GM19023 (cell line): Measurements from ENCODE around the gene HMCN1.

ENCODE experiments used
- ATAC-seq: cut with Tn5 transposase; IDR thresholded peaks from one replicate; pipeline ENCODE4 v1.9.1; 2021; ENCODE audit warnings: mild to moderate bottlenecking, moderate library complexity; ENCODE audit not compliant: unreplicated experiment

Gene HMCN1

GRCh38 chr1:186215636-186216035 is 481.4 kb downstream of the HMCN1 start:
- no peak for ATAC-seq

- no peak for ATAC-seq
Observed at GRCh38 chr1:186218654-186219352, 484.6 kb downstream of the HMCN1 start.

GRCh38 chr1:186220067-186220466 is 485.9 kb downstream of the HMCN1 start:
- ATAC-seq, result no peak

- ATAC-seq, result no peak
Observed at GRCh38 chr1:186220911-186221310, 486.7 kb downstream of the HMCN1 start.

- ATAC-seq, result no peak
Observed at GRCh38 chr1:186225096-186225495, 490.9 kb downstream of the HMCN1 start.

- no peak for ATAC-seq
Observed at GRCh38 chr1:186228749-186229148, 494.6 kb downstream of the HMCN1 start.

GRCh38 chr1:186231861-186232436 is 497.8 kb downstream of the HMCN1 start:
- no peak for ATAC-seq

GRCh38 chr1:186234976-186235686 is 500.9 kb downstream of the HMCN1 start:
- no peak for ATAC-seq

GRCh38 chr1:186235696-186236095 is 501.5 kb downstream of the HMCN1 start:
- ATAC-seq, result no peak

- no peak for ATAC-seq
Observed at GRCh38 chr1:186236921-186237320, 502.7 kb downstream of the HMCN1 start.

GRCh38 chr1:186239171-186239570 is 505.0 kb downstream of the HMCN1 start:
- ATAC-seq, result no peak

- ATAC-seq, result no peak
Observed at GRCh38 chr1:186240436-186240835, 506.2 kb downstream of the HMCN1 start.
